Stimulated activated CD8-positive, alpha-beta memory T cell treated with anti-CD3 and anti-CD28 coated beads, Interleukin-7, amount 100 ng/mL, for 4 hours (primary cell): ENCODE results near the gene FNDC3B.

Experiments
- DNase-seq, 2 donors: peaks; one replicate each; pipeline ENCODE4 v3.0.0-alpha.2; 2020; ENCODE audit warnings: low read depth in 2 of 2

FNDC3B gene

DNA sequence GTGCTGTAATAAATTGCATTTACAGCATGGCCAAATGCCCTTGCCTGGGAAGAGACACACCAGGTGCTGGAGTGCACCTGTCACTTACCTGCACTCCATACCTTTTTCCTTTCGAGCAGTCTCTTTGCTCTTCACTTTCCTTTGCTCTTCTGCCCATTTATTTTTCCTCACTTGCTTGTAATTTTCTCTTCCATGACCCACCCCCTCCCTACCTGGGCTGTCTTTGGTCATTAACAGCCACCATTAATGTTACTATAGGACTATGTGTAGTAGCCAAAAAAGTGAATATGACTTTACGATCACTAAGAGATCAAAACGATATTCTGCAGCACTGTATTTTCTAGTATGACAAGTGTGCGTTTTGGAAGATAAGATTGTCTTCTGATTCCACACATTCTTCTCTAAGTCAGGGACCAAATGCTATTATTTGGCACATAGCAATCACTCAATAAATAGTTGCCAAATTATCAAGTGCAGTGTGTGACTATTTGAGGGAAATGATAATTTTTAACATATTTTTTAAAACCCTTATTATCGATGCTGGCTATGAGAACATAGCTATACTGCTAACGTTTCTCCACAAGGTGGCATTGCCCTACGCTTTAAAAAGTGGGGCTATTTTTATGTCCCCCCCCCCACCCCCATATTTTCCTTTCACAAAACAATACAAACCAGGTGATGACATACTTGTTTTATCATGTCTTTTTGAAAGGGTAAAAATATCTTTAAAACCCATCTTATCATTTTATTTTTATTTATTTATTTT is 294.5 kb downstream of the FNDC3B start:
- DNase-seq, result no peak

GRCh38 chr3:172334671-172335207 is 295.4 kb downstream of the FNDC3B start:
- DNase-seq, result no peak

GRCh38 chr3:172339892-172340291 is 300.5 kb downstream of the FNDC3B start:
- DNase-seq, result no peak

DNA sequence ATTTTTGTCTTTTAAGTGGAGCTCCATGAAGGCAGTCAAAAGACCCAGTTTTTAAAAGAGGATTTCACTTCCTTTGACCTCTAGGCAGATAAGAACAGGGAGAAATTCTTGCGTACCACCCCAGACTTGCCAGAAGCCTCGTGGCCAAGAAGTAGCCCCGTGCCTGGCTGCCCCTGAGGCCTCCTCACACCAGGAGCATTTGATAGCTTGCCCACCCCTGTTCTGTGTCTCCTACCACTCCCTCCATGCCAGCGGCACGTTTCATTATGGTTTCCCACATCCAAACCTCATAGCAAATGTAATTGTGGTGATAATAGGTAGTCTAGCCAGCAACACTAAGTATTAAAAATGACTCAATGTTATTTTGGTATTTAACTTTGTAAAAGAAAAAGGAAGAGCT is 301.2 kb downstream of the FNDC3B start:
- no peak for DNase-seq

- no peak for DNase-seq
Measured at GRCh38 chr3:172341482-172342059, 302.2 kb downstream of the FNDC3B start.

DNA sequence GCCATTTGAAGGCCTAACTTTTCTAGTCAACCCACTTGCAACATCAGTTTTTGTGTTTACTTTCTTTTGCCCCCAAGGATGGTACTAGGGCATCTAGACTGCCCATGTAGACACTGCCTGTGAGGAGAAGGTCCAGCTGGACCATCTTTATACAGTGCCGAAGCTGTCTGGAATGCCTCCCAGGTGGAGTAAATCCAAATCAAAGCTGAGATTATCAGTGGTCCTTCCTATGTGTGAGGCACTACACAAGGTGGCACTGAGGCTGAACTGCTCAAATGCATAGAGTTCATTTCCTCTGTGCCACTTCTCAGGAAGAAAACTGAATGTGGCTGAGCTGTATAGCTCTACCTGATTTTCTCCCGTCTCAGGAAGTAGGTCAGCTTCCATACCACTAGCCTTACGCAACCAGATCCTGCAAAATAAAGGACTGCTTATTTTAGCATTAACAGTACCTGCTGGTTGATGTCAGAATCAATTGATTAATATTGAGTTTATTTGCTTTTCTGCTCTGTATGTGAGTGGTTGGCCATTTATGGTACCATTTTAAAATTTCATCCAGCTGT is 302.8 kb downstream of the FNDC3B start:
- DNase-seq, result no peak

DNA sequence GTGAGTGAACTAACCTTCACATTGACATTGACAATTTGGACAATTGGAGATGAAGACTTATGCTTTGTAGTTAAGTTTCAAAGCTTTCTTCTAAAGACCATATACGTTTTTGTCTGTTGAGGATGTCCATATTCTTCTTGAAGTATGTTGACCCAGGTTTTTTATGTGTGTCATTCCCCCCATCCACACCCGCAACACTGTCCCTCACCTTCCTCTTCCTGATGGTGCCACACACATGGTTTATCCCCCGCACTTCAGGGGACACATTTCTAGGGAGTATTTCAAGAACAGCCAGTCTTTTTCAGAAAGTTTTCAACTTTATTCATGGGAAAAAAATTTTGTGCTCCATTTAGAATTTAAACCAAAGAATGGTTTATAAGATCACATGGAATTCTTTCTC is 303.7 kb downstream of the FNDC3B start:
- DNase-seq, result no peak

- no peak for DNase-seq
Measured at GRCh38 chr3:172343979-172344378, 304.6 kb downstream of the FNDC3B start.

DNA sequence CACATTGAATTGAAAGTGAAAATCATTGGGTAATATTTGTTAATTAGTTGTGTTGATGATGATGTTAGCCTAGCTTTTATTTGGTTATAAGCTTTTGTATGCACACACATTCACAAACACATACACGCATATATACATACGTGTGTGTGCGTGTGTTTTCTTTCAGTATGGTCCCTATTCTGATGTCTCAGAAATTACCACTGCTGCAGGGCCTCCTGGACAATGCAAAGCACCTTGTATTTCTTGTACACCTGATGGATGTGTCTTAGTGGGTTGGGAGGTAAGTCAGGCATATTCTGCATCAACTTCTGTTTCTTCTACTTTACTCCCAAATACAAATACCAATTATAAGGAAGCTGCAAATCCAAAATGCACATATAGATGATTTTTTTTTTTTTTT is 306.8 kb downstream of the FNDC3B start:
- no peak for DNase-seq

GRCh38 chr3:172347895-172348679 is 308.7 kb downstream of the FNDC3B start:
- no peak for DNase-seq

GRCh38 chr3:172351895-172352466 is 312.6 kb downstream of the FNDC3B start:
- no peak for DNase-seq

- DNase-seq, result no peak
Measured at GRCh38 chr3:172352786-172353185, 313.4 kb downstream of the FNDC3B start.

DNA sequence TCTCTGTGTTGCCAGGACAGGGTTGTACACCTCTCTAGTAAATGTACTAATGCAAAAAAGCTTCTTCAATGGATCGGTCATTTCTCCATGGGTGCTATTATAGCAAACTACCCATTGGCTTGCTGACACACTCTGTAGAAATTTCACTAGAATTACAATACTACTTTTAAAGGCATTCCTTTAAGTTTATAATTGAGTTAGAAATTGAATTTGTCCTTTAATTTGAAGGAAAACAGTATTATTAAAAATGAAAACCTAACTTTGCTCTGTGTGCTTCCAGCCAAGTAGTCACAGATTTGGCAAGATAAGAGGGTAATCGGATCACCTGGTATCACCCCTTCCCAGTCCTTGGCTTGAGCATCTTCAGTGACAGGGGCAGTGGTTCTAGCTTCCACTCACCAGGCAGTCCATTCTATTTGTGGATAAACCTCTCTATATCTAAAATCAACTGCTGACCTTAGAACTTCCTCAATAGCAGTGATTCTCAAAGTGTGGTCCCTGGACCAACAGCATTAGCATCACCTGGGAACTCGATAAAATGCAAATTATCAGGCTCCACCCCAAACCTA is 315.6 kb downstream of the FNDC3B start:
- DNase-seq, result no peak

GRCh38 chr3:172355836-172356235 is 316.5 kb downstream of the FNDC3B start:
- no peak for DNase-seq

DNA sequence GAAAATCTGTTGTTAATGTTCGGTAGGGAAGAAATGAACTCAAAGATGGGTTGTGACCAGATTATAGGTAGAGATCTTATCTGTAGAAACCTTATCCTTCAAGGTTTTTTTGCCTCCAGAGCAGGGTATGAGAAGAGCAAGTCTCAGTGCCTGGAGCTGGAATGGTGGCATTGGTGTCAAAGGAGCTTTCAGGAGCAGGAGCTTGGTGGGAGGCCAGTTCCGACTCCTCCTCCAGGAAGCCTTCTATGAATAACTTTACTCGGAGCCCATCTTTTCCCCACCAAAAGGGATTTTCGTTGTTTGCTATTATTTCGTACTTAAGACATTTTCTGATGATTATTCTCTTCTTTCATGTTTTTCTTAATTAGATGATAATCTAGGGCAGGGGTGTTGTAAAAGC is 317.0 kb downstream of the FNDC3B start:
- no peak for DNase-seq

DNA sequence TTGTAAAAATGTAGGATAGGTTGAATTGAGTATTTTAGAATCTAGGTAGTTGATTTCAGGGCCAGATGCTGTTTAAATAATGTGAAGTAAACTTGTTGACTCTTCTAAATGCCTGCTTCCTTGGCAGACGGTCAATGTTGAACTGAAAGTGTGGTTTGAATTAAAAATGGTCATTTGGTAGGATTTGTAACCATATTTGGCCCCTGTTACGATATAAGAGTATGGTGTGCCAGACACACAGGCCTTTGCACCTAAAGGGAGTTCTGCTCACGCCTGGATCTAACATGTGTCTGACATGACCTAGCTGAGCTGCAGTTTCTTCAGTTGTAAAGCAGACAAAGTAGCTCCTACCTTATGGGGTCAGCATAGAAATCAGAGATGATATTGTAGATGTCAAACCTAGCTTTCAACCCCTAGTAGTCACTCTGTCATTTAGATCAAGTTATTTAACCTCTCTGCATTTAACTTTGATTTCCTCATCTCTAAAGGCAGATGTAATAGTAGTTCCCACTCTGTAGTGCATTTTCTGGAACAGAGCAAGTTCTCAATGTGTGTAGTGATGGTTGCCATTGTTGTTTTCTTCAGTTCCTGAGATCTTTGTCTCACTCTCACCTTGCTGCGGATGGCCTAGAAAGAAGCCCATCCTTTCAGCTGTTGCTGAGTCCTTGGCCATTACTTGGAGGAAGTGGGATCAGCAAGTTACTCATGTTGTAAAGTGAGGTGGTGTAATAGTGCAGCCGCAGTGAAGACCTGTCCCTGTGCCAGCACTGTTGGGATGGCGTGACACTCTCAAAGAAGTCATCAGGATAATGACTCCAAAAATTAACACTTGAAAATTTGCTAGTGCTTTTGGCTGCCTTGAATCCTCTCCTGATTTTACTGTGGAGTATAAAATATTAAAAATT is 318.7 kb downstream of the FNDC3B start:
- DNase-seq, result no peak

DNA sequence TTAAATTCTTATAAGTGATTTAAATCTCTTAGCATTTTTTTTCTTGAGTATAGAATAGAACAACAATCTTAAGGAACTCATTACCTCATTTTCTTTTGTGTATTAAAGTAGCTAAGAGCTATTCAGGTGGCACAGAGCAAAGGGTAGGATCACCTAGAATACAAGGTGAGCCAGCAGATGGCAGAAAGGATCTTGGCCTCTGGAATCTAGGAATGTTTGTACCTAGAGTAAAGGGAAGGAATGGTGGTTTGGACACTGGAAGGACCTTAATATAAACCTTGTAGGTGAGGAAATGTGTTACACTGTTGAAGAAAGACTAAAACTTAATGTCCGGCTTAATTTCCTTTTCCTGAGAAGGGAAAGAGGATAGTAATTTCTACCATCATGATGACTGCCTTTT is 319.9 kb downstream of the FNDC3B start:
- no peak for DNase-seq

DNA sequence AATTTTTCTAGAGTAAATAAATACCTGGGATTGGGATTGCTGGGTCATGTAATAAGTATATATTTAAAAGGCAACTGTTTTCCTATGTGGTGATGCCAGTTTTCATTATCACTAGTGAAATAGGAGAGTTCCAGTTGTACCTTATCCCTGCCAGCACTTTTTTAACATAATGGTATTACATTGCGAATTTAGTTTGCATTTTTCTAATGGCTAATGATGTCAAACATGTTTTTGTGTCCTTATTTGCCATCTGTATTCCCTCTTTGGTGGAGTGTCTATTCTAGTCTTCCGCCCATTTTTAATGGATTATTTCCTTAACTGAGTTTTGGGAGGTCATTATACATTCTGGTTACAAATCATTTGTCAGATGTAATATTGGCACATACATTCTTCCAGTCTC is 320.6 kb downstream of the FNDC3B start:
- no peak for DNase-seq

DNA sequence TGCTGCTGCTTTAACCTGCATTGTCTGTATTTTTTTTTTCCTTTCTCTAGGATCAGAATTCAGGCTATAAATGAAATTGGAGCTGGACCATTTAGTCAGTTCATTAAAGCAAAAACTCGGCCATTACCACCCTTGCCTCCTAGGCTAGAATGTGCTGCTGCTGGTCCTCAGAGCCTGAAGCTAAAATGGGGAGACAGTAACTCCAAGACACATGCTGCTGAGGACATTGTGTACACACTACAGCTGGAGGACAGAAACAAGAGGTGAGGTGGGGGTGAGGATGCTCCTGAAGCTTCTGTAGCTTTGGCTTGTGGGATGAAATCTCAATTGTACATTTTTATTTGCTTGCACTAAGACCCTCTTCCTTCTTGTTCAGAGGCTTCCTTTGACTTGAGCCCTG is 323.2 kb downstream of the FNDC3B start:
- no peak for DNase-seq

GRCh38 chr3:172364374-172365027 is 325.1 kb downstream of the FNDC3B start:
- no peak for DNase-seq
